Measurements from ENCODE around the gene SMTNL2. TPM values are rescaled to one million over a fixed set of nuclear protein-coding genes. Genes with fewer than 3 reads are reported as not detected.

SMTNL2 gene
- total RNA-seq, 1 donor = not detected

- peak; percentile 4 for TF ChIP-seq CTCF (IDR thresholded peaks at IDR 0.05; ENCODE audit: insufficient read depth, low read depth, low read length)
- DNase-seq (ENCODE audit: low read depth) = no peak
- H3K4me3 ChIP-seq (ENCODE audit: low read depth, low read length) = no peak overlapping the region
These were observed 42.9 kb upstream of the SMTNL2 start for GRCh38 chr17:4541328-4542002.

- no peak for TF ChIP-seq CTCF (IDR thresholded peaks at IDR 0.05; ENCODE audit: insufficient read depth, low read depth, low read length)
- H3K4me3 ChIP-seq (ENCODE audit: low read depth, low read length) = no peak overlapping the region
- no peak for DNase-seq (ENCODE audit: low read depth)
These were observed 42.2 kb upstream of the SMTNL2 start for GRCh38 chr17:4542003-4542725.

- DNase-seq (ENCODE audit: low read depth) = no peak
- TF ChIP-seq CTCF (IDR thresholded peaks at IDR 0.05; ENCODE audit: insufficient read depth, low read depth, low read length) = no peak
- no peak overlapping the region for H3K4me3 ChIP-seq (ENCODE audit: low read depth, low read length)
These were observed 41.6 kb upstream of the SMTNL2 start for GRCh38 chr17:4542726-4543191.

GRCh38 chr17:4543557-4544026 lies 40.7 kb upstream of the SMTNL2 start:
- no peak for TF ChIP-seq CTCF (IDR thresholded peaks at IDR 0.05; ENCODE audit: insufficient read depth, low read depth, low read length)
- DNase-seq (ENCODE audit: low read depth) = no peak
- no peak overlapping the region for H3K4me3 ChIP-seq (ENCODE audit: low read depth, low read length)

- DNase-seq (ENCODE audit: low read depth) = no peak
- TF ChIP-seq CTCF (IDR thresholded peaks at IDR 0.05; ENCODE audit: insufficient read depth, low read depth, low read length) = no peak
- H3K4me3 ChIP-seq (ENCODE audit: low read depth, low read length) = no peak overlapping the region
These were observed 40.0 kb upstream of the SMTNL2 start for GRCh38 chr17:4544135-4544950.

- no peak for TF ChIP-seq CTCF (IDR thresholded peaks at IDR 0.05; ENCODE audit: insufficient read depth, low read depth, low read length)
- no peak for DNase-seq (ENCODE audit: low read depth)
These were observed 39.4 kb upstream of the SMTNL2 start for GRCh38 chr17:4544951-4545216.

More at GRCh38 chr17:4544951-4545216, 39.4 kb upstream of the SMTNL2 start:
- H3K4me3 ChIP-seq (ENCODE audit: low read depth, low read length) = no peak overlapping the region
